ENCODE results near the gene TMEM87B.
"Not testable (repeated sequence)": the region's sequence is repeated elsewhere in the genome, so short reads cannot be mapped to it uniquely, and the experiment has no call there.

Gene TMEM87B

GRCh38 chr2:112073875-112074274 is 18.8 kb downstream of the TMEM87B start:
- DNase-seq (ENCODE audit: low read depth): no peak

GRCh38 chr2:112074506-112074905 is 19.4 kb downstream of the TMEM87B start:
- no peak for DNase-seq (ENCODE audit: low read depth)

- DNase-seq (ENCODE audit: low read depth): no peak
These were observed 20.6 kb downstream of the TMEM87B start for GRCh38 chr2:112075490-112076260.

- DNase-seq (ENCODE audit: low read depth): no peak
These were observed 22.7 kb downstream of the TMEM87B start for GRCh38 chr2:112077814-112078213.

GRCh38 chr2:112081262-112081661 is 26.2 kb downstream of the TMEM87B start:
- DNase-seq (ENCODE audit: low read depth): no peak

GRCh38 chr2:112084689-112085374 is 29.8 kb downstream of the TMEM87B start:
- no peak for DNase-seq (ENCODE audit: low read depth)

GRCh38 chr2:112085375-112085730 is 30.3 kb downstream of the TMEM87B start:
- no peak for DNase-seq (ENCODE audit: low read depth)

GRCh38 chr2:112085916-112086669 is 31.0 kb downstream of the TMEM87B start:
- no peak for DNase-seq (ENCODE audit: low read depth)

- no peak for DNase-seq (ENCODE audit: low read depth)
These were observed 32.4 kb downstream of the TMEM87B start for GRCh38 chr2:112087346-112088020.

- no peak for DNase-seq (ENCODE audit: low read depth)
These were observed 34.3 kb downstream of the TMEM87B start for GRCh38 chr2:112089375-112089774.

GRCh38 chr2:112092286-112093041 is 37.4 kb downstream of the TMEM87B start:
- DNase-seq (ENCODE audit: low read depth): no peak

- DNase-seq (ENCODE audit: low read depth): no peak
These were observed 38.1 kb downstream of the TMEM87B start for GRCh38 chr2:112093216-112093615.

- no peak for DNase-seq (ENCODE audit: low read depth)
These were observed 40.6 kb downstream of the TMEM87B start for GRCh38 chr2:112095681-112096080.

- DNase-seq (ENCODE audit: low read depth): no peak
These were observed 41.0 kb downstream of the TMEM87B start for GRCh38 chr2:112096098-112096497.

- DNase-seq (ENCODE audit: low read depth): no peak
These were observed 53.2 kb downstream of the TMEM87B start for GRCh38 chr2:112108178-112108832.

GRCh38 chr2:112109278-112109677 is 54.2 kb downstream of the TMEM87B start:
- DNase-seq (ENCODE audit: low read depth): no peak

- no peak for DNase-seq (ENCODE audit: low read depth)
These were observed 55.9 kb downstream of the TMEM87B start for GRCh38 chr2:112110966-112111365.

GRCh38 chr2:112113354-112113753 is 58.3 kb downstream of the TMEM87B start:
- not testable (repeated sequence) for DNase-seq (ENCODE audit: low read depth)

- DNase-seq (ENCODE audit: low read depth): no peak
These were observed 63.1 kb downstream of the TMEM87B start for GRCh38 chr2:112118148-112118547.

- no peak for DNase-seq (ENCODE audit: low read depth)
These were observed 66.7 kb downstream of the TMEM87B start for GRCh38 chr2:112121682-112122254.

- DNase-seq (ENCODE audit: low read depth): no peak
These were observed 74.0 kb downstream of the TMEM87B start for GRCh38 chr2:112129060-112129459.

Measured in T-helper 22 cell (primary cell).